Neural crest cell (in vitro differentiated cells): ENCODE data around the gene VKORC1. TPM values are rescaled to one million over a fixed set of nuclear protein-coding genes. Genes with fewer than 3 reads are reported as not detected.

Source experiments
- DNase-seq: peaks from one replicate; pipeline ENCODE4 v3.0.0; 2021; ENCODE audit warnings: low read depth, mixed read lengths, low spot score
- H3K27ac Mint-ChIP-seq: one replicate; pipeline ENCODE4 v1.8.0; 2021; ENCODE audit warnings: mild to moderate bottlenecking, mixed read lengths; ENCODE audit not compliant: unreplicated experiment
- H3K27me3 Mint-ChIP-seq: 2 replicates; pipeline ENCODE4 v1.8.0; 2021; ENCODE audit warnings: low read depth, mild to moderate bottlenecking, mixed read lengths
- H3K36me3 Mint-ChIP-seq: 2 replicates; pipeline ENCODE4 v1.8.0; 2021; ENCODE audit warnings: low read depth, mild to moderate bottlenecking, mixed read lengths
- H3K4me1 Mint-ChIP-seq: 2 replicates; pipeline ENCODE4 v1.8.0; 2021; ENCODE audit warnings: mixed read lengths
- H3K4me3 Mint-ChIP-seq: one replicate; pipeline ENCODE4 v1.8.0; 2021; ENCODE audit warnings: mild to moderate bottlenecking, mixed read lengths
- H3K9me3 Mint-ChIP-seq: 2 replicates; pipeline ENCODE4 v1.8.0; 2021; ENCODE audit warnings: mixed read lengths
- total RNA-seq: library from RNA; stranded (reverse); gene quantifications from 2 replicates; pipeline ENCODE4 v1.2.1, GENCODE V29; 2021
- TF ChIP-seq, protein P1 (sequence below): fragments of 200-600 bp; sonication (generic); conservative IDR thresholded peaks from 2 replicates; pipeline ENCODE4 v1.5.0; 2021; ENCODE audit warnings: antibody characterized with exemption, mild to moderate bottlenecking

Gene VKORC1
- total RNA-seq, 1 donor from 2014 or later: 62.4 TPM

DNA sequence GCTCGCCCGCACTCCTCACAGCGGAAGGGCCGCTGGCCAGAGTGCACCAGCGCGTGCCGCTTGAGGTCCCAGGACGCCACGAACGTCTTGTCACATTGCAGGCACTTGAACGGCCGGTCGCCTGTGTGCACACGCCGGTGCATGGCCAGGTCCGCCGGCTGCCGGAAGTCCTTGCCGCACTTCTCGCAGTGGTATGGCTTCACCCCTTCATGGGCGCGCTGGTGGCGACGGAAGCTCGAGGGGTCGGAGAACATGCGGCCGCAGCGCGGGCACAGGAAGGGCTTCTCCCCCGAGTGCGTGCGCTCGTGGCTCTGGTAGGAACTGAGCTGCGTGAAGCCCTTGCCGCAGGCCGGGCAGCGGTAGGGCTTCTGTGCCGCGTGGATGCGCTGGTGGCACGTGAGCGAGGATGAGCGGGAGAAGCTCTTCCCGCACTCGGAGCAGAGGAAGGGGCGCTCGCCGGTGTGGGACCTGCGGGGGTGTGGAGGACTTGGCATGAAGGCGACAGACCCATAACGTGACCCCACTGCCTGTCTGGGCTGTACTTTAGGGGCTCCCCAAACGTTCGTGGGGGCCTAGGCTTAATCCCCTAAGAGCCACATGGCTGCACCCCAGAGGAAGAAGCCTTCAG is 32.7 kb downstream of the VKORC1 start:
- TF ChIP-seq, protein P1, sequence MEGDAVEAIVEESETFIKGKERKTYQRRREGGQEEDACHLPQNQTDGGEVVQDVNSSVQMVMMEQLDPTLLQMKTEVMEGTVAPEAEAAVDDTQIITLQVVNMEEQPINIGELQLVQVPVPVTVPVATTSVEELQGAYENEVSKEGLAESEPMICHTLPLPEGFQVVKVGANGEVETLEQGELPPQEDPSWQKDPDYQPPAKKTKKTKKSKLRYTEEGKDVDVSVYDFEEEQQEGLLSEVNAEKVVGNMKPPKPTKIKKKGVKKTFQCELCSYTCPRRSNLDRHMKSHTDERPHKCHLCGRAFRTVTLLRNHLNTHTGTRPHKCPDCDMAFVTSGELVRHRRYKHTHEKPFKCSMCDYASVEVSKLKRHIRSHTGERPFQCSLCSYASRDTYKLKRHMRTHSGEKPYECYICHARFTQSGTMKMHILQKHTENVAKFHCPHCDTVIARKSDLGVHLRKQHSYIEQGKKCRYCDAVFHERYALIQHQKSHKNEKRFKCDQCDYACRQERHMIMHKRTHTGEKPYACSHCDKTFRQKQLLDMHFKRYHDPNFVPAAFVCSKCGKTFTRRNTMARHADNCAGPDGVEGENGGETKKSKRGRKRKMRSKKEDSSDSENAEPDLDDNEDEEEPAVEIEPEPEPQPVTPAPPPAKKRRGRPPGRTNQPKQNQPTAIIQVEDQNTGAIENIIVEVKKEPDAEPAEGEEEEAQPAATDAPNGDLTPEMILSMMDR: no peak
- H3K4me1 Mint-ChIP-seq: no peaks in the 10 kb centered on the region
- H3K9me3 Mint-ChIP-seq: no peaks in the 10 kb centered on the region
- H3K27ac Mint-ChIP-seq: no peak overlapping the region
- no peak for DNase-seq
- H3K36me3 Mint-ChIP-seq: peaks cover 8% of the 10 kb centered on the region
- H3K27me3 Mint-ChIP-seq: no peaks in the 10 kb centered on the region
- no peak overlapping the region for H3K4me3 Mint-ChIP-seq

DNA sequence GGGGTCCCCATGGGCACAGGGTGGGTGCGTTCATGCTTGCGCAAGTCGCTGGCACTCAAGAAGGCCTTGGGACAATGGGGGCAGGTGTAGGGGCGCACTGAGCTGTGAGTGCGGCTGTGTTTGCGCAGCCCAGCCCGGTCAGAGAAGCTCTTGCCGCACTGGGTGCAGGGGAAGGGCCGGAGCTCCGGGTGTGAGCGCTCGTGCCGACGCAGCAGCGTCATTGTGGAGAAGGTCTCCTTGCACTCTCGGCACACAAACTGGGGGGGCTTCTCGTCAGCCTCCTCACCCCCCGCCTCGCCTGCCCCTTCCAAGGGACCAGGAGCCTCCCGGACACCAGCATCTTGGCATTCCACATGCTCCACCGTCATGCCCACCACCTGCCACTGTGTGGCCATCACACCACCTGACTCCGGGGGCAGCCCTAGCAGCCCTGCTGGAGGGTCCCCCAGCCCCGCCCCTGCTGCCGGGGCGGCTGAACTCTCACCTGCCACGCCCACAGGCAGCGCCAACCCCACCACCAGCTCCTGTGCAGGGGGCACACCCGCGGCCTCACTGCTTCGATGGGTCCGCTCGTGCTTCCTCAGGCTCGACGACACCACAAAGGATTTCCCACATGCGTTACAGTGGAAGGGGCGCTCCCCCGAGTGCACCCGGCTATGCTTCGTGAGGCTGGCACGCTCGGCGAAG is 33.3 kb downstream of the VKORC1 start:
- H3K36me3 Mint-ChIP-seq: peaks cover 8% of the 10 kb centered on the region
- no peaks in the 10 kb centered on the region for H3K9me3 Mint-ChIP-seq
- TF ChIP-seq, protein P1: no peak

DNA sequence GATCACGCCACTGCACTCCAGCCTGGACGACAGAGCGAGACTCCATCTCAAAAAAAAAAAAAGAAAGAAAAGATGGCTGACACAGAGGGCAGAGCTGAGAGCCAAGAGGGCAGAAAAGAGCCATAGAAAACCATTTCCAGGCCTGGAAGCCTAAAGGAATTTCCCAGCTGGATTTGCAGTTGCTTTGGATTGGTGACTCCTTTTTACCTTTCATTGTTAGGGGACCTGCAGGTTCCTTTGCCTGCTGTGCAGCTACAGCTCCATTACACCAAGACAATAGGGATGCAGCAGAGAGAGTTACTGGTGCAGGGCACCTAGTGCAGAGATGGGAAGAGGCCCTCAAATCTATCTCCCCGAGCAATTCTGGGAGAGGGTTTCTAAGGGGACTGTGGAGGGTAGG is 39.0 kb downstream of the VKORC1 start:
- TF ChIP-seq, protein P1: no peak
- H3K27ac Mint-ChIP-seq: no peak overlapping the region
- peaks cover 2% of the 10 kb centered on the region for H3K9me3 Mint-ChIP-seq
- H3K4me1 Mint-ChIP-seq: no peaks in the 10 kb centered on the region
- peaks cover 2% of the 10 kb centered on the region for H3K27me3 Mint-ChIP-seq
- H3K36me3 Mint-ChIP-seq: no peaks in the 10 kb centered on the region
- H3K4me3 Mint-ChIP-seq: no peak overlapping the region
- DNase-seq: no peak

More for the DNA sequence above, 33.3 kb downstream of the VKORC1 start:
- Mint-ChIP-seq H3K4me3 (no peak overlapping the region), H3K27me3 (no peaks in the 10 kb centered on the region), H3K4me1 (no peaks in the 10 kb centered on the region), H3K27ac (no peak overlapping the region)
- no peak for DNase-seq

DNA sequence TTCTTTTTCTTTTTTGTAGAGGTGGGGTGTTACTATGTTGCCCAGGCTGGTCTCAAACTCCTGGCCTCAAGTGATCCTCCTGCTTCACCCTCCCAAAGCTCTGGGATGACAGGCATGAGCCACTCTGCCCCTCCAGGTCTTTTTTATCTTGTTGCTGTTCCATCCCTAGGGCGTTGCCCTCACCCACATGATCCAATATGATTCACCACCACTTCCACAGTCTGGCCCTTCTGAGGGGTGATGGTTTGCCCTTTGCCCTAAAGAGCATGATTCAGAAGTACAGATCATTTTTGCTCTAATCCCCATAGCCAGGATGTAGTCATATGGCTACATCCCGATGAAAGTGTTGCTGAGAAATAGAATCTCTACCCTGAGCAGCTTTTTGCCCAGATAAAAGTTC is 42.5 kb downstream of the VKORC1 start:
- H3K27me3 Mint-ChIP-seq: peaks cover 2% of the 10 kb centered on the region
- no peaks in the 10 kb centered on the region for H3K36me3 Mint-ChIP-seq
- no peak overlapping the region for H3K4me3 Mint-ChIP-seq
- no peak for DNase-seq
- H3K9me3 Mint-ChIP-seq: peaks cover 2% of the 10 kb centered on the region
- H3K27ac Mint-ChIP-seq: no peak overlapping the region
- TF ChIP-seq, protein P1: no peak
- H3K4me1 Mint-ChIP-seq: no peaks in the 10 kb centered on the region

DNA sequence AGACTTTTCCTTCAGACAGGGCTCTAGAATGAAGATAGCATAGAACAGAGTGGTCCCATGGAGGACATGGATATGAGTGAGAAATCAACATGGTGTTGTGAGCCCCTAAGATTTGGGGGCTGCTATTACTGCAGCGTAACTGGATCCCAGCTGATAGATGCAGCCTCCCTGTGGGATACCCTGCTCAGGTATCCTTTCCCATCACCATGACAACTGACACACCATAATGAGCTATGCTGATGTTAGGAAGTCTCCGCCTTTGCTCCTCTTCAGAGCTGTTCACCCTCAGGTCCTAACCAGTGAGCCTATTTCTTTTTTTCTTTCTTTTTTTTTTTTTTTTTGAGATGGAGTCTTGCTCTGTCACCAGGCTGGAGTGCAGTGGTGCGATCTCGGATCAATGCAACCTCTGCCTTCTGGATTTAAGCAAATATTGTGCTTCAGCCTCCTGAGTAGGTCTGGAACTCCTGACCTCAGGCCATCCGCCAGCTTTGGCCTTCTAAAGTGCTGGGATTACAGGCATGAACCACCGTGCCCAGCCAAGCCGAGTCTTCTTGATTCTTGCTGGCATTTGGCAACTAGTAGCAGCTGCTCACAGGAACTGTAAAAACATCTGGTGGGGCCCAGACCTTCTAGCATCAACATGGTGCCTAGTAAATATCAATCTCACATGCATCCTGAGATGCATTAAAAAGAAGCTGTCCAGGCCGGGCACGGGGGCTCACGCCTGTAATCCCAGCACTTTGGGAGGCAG is 44.1 kb downstream of the VKORC1 start:
- no peaks in the 10 kb centered on the region for H3K4me1 Mint-ChIP-seq
- no peak for DNase-seq
- peaks cover 2% of the 10 kb centered on the region for H3K27me3 Mint-ChIP-seq
- no peak overlapping the region for H3K4me3 Mint-ChIP-seq
- TF ChIP-seq, protein P1: no peak
- H3K9me3 Mint-ChIP-seq: peaks cover 2% of the 10 kb centered on the region
- H3K36me3 Mint-ChIP-seq: no peaks in the 10 kb centered on the region
- no peak overlapping the region for H3K27ac Mint-ChIP-seq
